ENCODE measurements around the gene CELSR3. TPM values are rescaled to one million over a fixed set of nuclear protein-coding genes. Genes with fewer than 3 reads are reported as not detected.

Gene CELSR3
- total RNA-seq, 1 donor = 0.81 TPM

GRCh38 chr3:48695393-48695753, 32.7 kb upstream of the CELSR3 start:
- DNase-seq (ENCODE audit: low read depth) = peak; percentile 64
- TF ChIP-seq CTCF (IDR thresholded peaks at IDR 0.05; ENCODE audit: insufficient read depth, low read length) = no peak
- H3K4me3 ChIP-seq (ENCODE audit: low read depth, low read length) = peak overlapping the region; percentile 59

- peak; percentile 91 for DNase-seq (ENCODE audit: low read depth)
- TF ChIP-seq CTCF (IDR thresholded peaks at IDR 0.05; ENCODE audit: insufficient read depth, low read length) = no peak
- H3K4me3 ChIP-seq (ENCODE audit: low read depth, low read length) = peak overlapping the region; percentile 59
Observed at GRCh38 chr3:48694610-48695392, 32.1 kb upstream of the CELSR3 start.

GRCh38 chr3:48693826-48694225, 31.1 kb upstream of the CELSR3 start:
- no peak for TF ChIP-seq CTCF (IDR thresholded peaks at IDR 0.05; ENCODE audit: insufficient read depth, low read length)
- no peak for DNase-seq (ENCODE audit: low read depth)
- H3K4me3 ChIP-seq (ENCODE audit: low read depth, low read length) = peak overlapping the region; percentile 44

GRCh38 chr3:48692551-48692950, 29.9 kb upstream of the CELSR3 start:
- no peak for TF ChIP-seq CTCF (IDR thresholded peaks at IDR 0.05; ENCODE audit: insufficient read depth, low read length)
- H3K4me3 ChIP-seq (ENCODE audit: low read depth, low read length) = no peak overlapping the region
- DNase-seq (ENCODE audit: low read depth) = no peak

GRCh38 chr3:48690846-48691458, 28.3 kb upstream of the CELSR3 start:
- no peak for DNase-seq (ENCODE audit: low read depth)
- H3K4me3 ChIP-seq (ENCODE audit: low read depth, low read length) = no peak overlapping the region
- no peak for TF ChIP-seq CTCF (IDR thresholded peaks at IDR 0.05; ENCODE audit: insufficient read depth, low read length)

DNA sequence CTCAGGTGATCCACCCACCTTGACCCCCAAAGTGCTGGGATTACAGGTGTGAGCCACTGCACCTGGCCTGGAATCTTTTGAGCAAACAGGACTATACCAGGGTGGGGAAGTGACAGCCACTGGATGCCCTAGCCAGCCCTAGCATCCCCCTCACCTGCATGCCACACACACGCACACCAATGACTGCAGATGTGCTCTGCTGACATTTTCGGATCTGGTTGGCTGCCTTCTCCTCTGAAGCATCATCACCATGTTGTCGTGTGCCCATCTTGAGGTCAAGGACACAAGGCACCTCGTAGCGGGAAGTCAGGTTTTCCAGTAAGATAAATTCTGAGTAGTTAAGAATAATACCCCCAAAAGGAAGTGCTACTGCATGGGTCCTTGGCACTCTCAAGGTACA, 26.7 kb upstream of the CELSR3 start:
- no peak for TF ChIP-seq CTCF (IDR thresholded peaks at IDR 0.05; ENCODE audit: insufficient read depth, low read length)
- DNase-seq (ENCODE audit: low read depth) = no peak
- H3K4me3 ChIP-seq (ENCODE audit: low read depth, low read length) = no peak overlapping the region
